Activated B cell treated with CpG ODN at 0.5 μM for 24 hours (primary cell): ENCODE data around the gene KCTD8. TPM values are rescaled to one million over a fixed set of nuclear protein-coding genes. Genes with fewer than 3 reads are reported as not detected.
"Not testable (repeated sequence)": the region's sequence is repeated elsewhere in the genome, so short reads cannot be mapped to it uniquely, and the experiment has no call there.

Experiments
- ATAC-seq: fragments of 200-7000 bp; cut with Tn5 transposase; one replicate; pipeline ENCODE4 v1.10.0; 2021; ENCODE audit warnings: low read depth, mild to moderate bottlenecking, moderate library complexity
- CTCF ChIA-PET: fragments of 350-600 bp; sonication (Branson Sonifier 250); formaldehyde crosslinking; loops from one replicate; lab custom pipeline; 2021; ENCODE audit warnings: antibody characterized with exemption; lab: Charles Lee
- POLR2A ChIA-PET: fragments of 350-600 bp; sonication (Branson Sonifier 250); formaldehyde crosslinking; loops from one replicate; lab custom pipeline; 2021; ENCODE audit warnings: antibody characterized with exemption; lab: Charles Lee
- DNase-seq: peaks from one replicate; pipeline ENCODE4 v3.0.0; 2022
- H3K27ac Mint-ChIP-seq: one replicate; pipeline ENCODE4 v1.8.0; 2020; ENCODE audit warnings: mixed read lengths
- H3K27me3 Mint-ChIP-seq: one replicate; pipeline ENCODE4 v1.8.0; 2021; ENCODE audit warnings: mixed read lengths
- H3K36me3 Mint-ChIP-seq: one replicate; pipeline ENCODE4 v1.8.0; 2021; ENCODE audit warnings: low read depth, mixed read lengths
- H3K4me1 Mint-ChIP-seq: one replicate; pipeline ENCODE4 v1.8.0; 2021; ENCODE audit warnings: mixed read lengths
- H3K4me3 Mint-ChIP-seq: one replicate; pipeline ENCODE4 v1.8.0; 2020; ENCODE audit warnings: mild to moderate bottlenecking, mixed read lengths
- H3K9me3 Mint-ChIP-seq: one replicate; pipeline ENCODE4 v1.8.0; 2020; ENCODE audit warnings: mixed read lengths
- CTCF ChIP-seq: fragments of 200-600 bp; IDR thresholded peaks from one replicate; pipeline ENCODE4 v1.8.0; 2022; ENCODE audit warnings: antibody characterized with exemption, mild to moderate bottlenecking
- intact Hi-C: fragments of 100-400 bp; cut with micrococcal nuclease; formaldehyde crosslinking; loops from one replicate; pipeline ENCODE4 v1.15.1; 2024
- total RNA-seq: library from RNA; stranded (reverse); gene quantifications from 2 replicates; pipeline ENCODE4 v1.2.3, GENCODE V29; 2022

KCTD8 gene
- total RNA-seq, 1 donor from 2014 or later: not detected

GRCh38 chr4:44186850-44187246 is 261.8 kb downstream of the KCTD8 start:
- ATAC-seq: no peak
- Mint-ChIP-seq H3K27ac (no peak overlapping the region), H3K36me3 (no peaks in the 10 kb centered on the region), H3K27me3 (no peaks in the 10 kb centered on the region), H3K4me3 (no peak overlapping the region), H3K9me3 (no peaks in the 10 kb centered on the region), H3K4me1 (no peaks in the 10 kb centered on the region)
- no peak for TF ChIP-seq CTCF
- ChIA-PET CTCF (no interaction called here), POLR2A (no interaction called here)
- DNase-seq: no peak
- intact Hi-C loops: no loop called here

GRCh38 chr4:44186096-44186849 is 262.3 kb downstream of the KCTD8 start:
- ChIA-PET CTCF (no interaction called here), POLR2A (no interaction called here)
- Mint-ChIP-seq H3K4me1 (no peaks in the 10 kb centered on the region), H3K27ac (no peak overlapping the region), H3K9me3 (no peaks in the 10 kb centered on the region), H3K4me3 (no peak overlapping the region), H3K36me3 (no peaks in the 10 kb centered on the region), H3K27me3 (no peaks in the 10 kb centered on the region)
- no peak for ATAC-seq
- intact Hi-C loops: no loop called here
- no peak for DNase-seq
- no peak for TF ChIP-seq CTCF

- DNase-seq, H3K9me3 Mint-ChIP-seq, H3K4me1 Mint-ChIP-seq, ATAC-seq, CTCF ChIA-PET, H3K4me3 Mint-ChIP-seq, POLR2A ChIA-PET, intact Hi-C loops, H3K27me3 Mint-ChIP-seq, H3K27ac Mint-ChIP-seq, H3K36me3 Mint-ChIP-seq: not testable (repeated sequence)
Observed at GRCh38 chr4:44181491-44182349, 266.9 kb downstream of the KCTD8 start.

GRCh38 chr4:44167766-44168165 is 280.8 kb downstream of the KCTD8 start:
- H3K27me3 Mint-ChIP-seq, H3K9me3 Mint-ChIP-seq, H3K4me3 Mint-ChIP-seq, POLR2A ChIA-PET, ATAC-seq, CTCF ChIA-PET, H3K4me1 Mint-ChIP-seq, H3K36me3 Mint-ChIP-seq, H3K27ac Mint-ChIP-seq, intact Hi-C loops, DNase-seq: not testable (repeated sequence)

- intact Hi-C loops: no loop called here
Observed at GRCh38 chr4:44165938-44166337, 282.7 kb downstream of the KCTD8 start.

More at GRCh38 chr4:44165938-44166337, 282.7 kb downstream of the KCTD8 start:
- CTCF ChIA-PET: no interaction called here
- no peak overlapping the region for H3K4me3 Mint-ChIP-seq
- no peak for TF ChIP-seq CTCF
- H3K27me3 Mint-ChIP-seq: no peaks in the 10 kb centered on the region
- H3K9me3 Mint-ChIP-seq: peaks cover 3% of the 10 kb centered on the region
- ATAC-seq (no peak), DNase-seq (no peak)
- H3K4me1 Mint-ChIP-seq: no peaks in the 10 kb centered on the region
- no peaks in the 10 kb centered on the region for H3K36me3 Mint-ChIP-seq
- no peak overlapping the region for H3K27ac Mint-ChIP-seq
- POLR2A ChIA-PET: no interaction called here
